GM12873 (cell line): Measurements from ENCODE around the gene CHMP4A.

ENCODE experiments used
- TF ChIP-seq, protein P1 (sequence below): IDR thresholded peaks from 2 replicates; pipeline ENCODE4 v1.5.1; 2012; ENCODE audit warnings: low read depth, mild to moderate bottlenecking, moderate library complexity, low read length, control low read depth; ENCODE audit not compliant: insufficient read depth; ENCODE audit errors: missing control alignments

The CHMP4A gene

DNA sequence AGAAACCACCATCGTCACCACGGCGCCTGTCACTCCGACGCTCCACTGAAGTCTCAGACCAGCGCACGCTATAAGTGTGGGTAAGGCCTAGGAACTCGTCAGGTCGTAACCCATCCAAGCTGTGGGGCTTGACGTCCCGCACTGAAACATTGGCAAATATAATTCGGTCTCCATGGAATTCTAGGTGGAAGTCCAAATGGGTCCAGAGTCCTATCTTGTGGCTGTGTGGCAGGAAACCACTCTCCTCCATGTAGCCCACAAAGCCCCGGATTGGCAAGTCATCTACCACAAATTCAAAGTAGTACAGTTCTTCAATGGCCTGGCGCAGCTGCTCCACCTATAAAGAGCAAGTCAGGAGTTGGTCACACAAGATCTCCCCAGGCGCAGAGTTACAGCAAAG is 20.4 kb downstream of the CHMP4A start:
- TF ChIP-seq, protein P1, sequence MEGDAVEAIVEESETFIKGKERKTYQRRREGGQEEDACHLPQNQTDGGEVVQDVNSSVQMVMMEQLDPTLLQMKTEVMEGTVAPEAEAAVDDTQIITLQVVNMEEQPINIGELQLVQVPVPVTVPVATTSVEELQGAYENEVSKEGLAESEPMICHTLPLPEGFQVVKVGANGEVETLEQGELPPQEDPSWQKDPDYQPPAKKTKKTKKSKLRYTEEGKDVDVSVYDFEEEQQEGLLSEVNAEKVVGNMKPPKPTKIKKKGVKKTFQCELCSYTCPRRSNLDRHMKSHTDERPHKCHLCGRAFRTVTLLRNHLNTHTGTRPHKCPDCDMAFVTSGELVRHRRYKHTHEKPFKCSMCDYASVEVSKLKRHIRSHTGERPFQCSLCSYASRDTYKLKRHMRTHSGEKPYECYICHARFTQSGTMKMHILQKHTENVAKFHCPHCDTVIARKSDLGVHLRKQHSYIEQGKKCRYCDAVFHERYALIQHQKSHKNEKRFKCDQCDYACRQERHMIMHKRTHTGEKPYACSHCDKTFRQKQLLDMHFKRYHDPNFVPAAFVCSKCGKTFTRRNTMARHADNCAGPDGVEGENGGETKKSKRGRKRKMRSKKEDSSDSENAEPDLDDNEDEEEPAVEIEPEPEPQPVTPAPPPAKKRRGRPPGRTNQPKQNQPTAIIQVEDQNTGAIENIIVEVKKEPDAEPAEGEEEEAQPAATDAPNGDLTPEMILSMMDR: no peak

DNA sequence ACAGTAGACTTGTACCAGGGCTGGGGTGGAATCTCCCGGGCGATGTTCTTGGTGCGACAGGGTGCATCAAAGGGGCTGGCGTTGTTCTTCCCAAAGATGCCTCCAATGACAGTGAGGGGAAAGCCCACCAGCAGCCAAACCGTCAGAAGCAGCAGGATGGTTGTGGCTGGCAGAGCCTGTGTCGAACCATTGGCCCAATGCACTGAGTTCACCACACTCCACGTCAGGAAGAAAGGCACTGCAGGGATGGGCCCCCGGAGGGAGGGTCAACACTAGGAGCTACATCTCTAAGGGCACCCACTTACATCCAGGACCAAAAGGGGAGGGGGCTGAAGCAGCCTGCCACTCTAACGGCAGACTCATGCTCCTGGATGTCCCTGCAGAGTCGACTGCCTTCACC is 22.9 kb downstream of the CHMP4A start:
- TF ChIP-seq, protein P1: no peak

DNA sequence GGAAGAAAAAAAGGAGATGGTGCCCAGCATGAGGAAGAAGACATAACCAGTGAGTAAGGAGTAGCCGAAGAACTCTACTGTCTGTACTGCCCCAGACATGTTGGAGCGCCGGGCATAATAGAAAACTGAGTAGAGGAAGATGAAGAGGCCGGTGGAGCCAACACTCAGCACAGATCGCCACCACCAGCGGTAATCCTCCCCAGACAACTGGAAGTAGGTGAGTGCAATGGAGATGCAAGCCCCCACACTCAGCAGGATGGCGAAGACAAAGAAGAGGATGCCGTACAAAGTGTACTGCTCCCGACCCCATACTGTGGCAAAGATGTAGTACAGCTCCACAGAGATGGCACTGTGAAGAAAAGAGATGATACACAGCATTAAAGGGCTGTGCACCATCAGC is 23.8 kb downstream of the CHMP4A start:
- TF ChIP-seq, protein P1: no peak

DNA sequence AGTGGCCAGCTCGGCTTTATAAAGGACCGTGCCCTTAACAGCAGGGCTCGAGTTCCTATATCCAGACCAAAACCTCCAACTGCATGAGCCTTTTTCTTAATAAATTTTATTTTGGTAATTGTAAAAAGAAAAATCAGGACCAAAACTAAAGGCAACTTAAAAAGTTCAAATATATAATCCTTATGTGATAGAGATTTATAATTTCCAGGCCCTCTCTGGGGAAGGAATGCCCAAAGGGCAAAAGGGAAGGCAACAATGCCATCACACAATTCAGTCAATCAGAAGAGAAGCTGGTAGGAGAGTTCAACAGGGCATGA is 24.3 kb downstream of the CHMP4A start:
- TF ChIP-seq, protein P1: no peak

DNA sequence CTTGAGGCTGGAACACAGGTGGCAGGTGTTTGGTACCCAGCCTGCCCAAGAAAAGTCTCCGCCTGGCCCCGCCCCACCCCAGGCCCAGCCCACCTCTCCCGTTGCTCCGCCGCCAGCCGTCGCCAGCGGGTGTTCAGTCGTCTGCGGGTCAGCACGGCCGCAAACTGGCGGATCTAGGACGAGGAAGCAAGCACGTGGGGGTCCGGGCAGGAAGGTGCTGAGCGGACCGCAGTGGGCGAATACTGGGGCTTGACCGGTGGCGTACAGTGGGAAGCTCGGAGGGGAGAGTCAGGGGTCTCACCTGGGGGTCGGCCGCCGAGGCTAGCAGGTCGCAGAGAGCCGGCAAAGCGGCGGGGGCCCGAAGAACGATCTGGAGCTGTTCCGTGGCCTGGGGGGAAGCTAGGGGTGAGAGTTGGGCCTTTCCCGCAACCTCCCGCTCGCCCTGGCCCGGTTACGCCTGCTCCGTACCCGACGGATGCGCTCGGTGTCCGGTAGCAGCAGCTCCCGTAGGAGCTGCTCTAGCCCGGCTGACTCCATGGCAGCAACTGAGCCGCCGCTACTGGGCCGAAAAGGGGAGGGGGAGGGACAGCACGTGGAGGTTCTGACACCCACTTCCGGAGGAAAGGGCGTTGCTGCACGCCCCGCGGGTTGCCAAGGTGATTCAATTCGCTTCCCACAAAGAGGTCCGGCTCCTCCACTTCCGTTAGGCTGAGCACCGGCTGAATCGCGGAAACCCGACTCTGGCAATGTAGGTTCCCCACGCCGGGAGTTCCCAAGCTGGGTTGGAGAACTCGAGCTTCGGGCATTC is 24.8 kb downstream of the CHMP4A start, which contains the start of gene IPO4:
Gene IPO4, minus strand, starts transcription at position 566 of the 808 bp plus-strand sequence. Its CDS starts 29 bp downstream, at position 537.
- TF ChIP-seq, protein P1: no peak

DNA sequence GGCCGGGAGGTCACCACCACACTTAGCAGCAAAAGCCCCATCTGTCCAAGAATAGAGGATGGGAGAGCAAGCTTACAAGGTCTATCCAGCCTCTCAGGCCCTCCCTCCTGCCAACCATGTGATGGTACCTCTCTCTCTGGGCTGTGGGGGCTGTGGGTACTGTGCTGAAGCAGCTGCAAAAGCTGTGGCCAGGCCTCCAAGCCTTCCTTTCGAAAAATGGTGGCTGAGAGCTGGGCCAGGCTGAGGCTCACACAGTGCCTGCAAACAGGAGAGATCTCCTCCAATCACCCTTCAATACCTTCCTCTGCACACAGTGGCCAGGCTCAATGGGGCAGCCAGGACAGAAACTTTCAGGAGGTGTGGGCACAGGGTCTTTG is 25.8 kb downstream of the CHMP4A start:
- TF ChIP-seq, protein P1: no peak

DNA sequence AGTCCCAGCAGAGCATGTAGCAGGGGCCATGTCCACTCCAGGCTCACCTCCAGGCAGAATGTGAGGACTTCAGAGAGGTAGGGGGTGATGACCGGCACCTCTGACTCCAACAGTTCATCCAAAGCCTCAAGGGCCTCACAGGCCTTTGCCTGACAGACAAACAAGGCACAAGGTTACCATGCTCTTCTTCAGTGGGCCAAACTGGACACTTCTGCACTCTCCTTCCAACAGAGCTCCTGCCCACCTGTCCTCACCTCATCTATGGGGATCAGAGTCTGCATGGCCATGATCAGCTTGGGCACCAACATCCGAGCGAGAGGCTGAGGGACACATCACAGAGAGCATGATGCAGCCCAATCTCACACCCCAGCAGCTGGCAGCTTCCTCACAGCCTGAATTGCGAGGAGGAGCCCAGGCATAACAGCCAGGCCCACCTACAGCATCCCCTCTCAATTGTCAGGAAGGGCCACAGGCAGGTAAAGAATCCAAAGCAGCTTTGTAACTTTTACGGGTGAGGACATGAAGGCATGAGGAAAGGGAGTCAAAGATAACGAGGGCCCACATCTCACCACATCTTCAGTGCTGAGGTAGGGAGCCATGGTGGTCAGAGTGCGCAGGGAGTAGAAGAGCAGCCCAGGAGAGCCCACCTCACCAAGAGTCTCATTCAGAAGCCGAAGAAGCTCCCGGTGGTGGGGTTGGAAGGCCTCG is 26.3 kb downstream of the CHMP4A start:
- TF ChIP-seq, protein P1: no peak
